Inflammatory macrophage (primary cell): ENCODE data around the gene VEZT.
"Not testable (repeated sequence)": the region's sequence is repeated elsewhere in the genome, so short reads cannot be mapped to it uniquely, and the experiment has no call there.

Experiments used
- DNase-seq, 2 donors: peaks; one replicate each; pipeline ENCODE4 v3.0.0-alpha.2; 2020 to 2022

The VEZT gene

DNA sequence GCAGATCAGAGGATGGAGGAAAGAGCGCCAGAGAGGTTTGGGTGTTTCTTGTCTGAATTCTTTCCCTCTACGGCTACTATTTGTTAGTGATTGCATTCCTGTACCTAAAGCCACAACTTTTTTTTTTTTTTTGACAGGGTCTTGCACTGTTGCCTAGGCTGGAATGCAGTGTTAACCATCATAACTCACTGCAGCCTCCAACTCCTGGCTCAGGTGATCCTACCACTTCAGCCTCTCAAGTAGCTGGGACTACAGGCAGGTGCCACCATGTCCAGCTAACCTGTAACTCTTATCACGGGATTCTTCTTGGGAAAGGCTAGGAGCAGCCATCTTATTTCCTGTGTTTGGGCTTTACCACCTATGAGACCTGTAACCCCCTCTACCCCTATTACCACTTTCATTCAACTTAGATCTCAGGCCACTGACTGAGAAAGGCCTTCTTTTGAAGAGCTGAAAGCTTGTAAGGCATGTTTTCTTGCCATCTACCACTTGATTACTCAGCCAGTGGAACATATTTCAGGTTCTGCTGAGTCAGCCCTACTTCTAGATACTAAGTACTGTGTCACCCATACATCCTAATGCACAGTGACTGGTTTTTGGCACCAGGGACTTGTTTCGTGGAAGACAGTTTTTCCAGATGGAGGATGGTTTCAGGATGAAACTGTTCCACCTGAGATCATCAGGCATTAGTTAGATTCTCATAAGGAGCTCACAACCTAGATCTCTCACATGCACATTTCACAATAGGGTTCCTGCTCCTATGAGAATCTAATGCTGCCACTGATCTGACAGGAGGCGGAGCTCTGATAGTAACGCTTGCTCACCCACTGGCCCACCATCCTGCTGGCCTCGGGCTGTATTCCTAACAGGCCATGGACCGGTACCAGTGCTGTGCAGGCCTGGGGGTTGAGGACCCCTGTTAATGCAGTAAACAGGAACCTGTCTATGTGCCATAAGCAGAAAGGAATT is 6.9 kb downstream of the VEZT start:
- DNase-seq: no peak

DNA sequence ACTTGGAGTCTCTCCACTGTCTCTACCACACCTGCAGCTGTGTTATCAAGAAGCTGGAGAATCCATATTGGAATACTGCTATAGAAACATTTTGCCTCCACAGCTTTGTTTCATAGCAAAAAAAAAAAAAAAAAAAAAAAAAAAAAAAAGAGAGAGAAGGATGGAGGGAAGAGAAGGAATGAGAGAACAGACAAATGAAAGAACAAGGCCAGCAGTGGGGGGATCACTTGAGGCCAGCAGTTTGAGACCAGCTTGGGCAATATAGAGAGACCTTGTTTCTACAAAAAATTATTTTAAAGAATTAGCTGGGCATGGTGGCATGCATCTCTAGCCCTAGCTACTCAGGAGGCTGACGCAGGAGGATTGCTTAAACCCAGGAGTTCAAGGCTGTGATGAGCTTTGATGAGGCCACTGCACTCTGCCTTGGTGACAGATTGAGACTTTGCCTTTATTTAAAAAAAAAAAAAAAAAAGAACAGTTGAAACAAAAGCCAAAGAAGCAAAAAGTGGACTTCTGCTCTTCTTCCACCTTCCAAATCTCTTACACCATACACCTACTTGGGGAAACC is 8.1 kb downstream of the VEZT start:
- no peak for DNase-seq

DNA sequence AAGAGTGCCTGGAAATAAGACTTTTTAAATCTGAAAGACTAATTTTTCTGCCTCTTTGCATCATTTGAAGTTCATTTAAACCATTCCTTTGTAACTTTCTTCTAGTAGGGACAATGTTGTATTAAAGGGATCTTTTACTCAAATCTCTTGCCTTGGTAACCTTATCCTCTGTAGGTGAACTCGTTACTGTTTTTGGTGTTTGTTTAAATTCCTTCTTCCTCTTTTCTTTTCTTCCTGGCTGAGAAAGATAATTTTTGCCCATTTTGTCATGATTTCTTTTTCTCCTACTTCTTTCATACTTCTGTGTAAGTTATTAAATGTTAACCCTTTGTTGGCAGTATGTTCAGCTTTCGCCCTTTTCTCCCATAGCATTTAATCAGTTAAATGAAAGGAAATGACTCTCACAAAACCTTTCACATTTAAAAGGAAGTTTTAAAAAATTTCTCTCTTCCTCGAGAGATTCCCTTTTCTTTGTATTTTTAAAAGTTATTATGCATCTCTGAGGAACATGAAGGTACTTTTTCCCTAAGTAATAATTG is 10.3 kb downstream of the VEZT start:
- no peak for DNase-seq

DNA sequence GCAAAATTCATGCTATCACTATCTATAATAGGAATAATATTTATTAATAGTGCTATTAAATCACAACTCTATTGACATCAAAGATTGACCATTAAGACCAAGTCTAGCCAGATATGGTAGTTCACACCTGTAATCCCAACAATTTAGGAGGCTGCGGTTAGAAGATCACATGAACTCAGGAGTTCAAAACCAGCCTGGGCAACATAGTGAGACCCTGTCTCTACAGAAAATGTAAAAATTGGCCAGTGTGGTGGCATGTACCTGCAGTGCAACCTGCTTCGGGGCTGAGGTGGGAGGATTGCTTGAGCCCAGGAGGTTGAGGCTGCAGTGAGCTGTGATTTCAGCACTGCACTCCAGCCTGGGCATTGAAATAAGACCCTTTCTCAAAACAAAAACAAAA is 11.0 kb downstream of the VEZT start:
- DNase-seq: no peak

DNA sequence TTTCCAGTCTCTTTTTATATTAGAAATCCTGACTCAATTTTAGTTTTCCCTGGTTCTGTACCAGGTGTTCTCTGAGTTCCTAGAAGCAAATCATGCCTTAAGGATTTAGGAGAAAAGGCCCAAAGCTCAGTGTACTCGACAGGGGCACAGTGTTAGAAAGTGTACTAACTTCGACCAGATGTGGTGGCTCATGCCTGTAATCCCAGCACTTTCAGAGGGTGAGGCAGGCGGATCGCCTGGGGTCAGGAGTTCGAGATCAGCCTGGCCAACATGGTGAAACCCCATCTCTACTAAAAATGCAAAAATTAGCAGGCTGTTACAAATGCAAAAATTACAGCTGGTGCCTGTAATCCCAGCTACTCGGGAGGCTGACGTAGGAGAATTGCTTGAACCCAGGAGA is 12.0 kb downstream of the VEZT start:
- no peak for DNase-seq

DNA sequence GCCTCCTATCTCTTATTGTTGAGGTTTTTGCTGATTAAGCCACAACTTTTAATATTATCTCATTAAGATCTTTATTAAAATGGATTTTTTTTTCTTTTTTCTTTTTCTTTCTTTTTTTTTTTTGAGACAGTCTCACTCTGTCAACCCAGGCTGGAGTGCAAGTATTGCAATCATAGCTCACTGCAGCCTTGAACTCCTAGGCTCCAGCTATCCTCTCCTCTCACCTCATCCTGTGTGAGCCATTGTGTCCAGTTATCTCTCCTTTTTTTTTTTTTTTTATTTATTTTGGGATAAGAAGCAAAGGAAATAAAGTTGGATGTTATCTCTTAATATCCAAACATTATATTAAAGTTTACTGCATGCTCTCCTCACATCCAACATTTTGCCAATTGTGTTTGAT is 12.7 kb downstream of the VEZT start:
- DNase-seq: no peak

DNA sequence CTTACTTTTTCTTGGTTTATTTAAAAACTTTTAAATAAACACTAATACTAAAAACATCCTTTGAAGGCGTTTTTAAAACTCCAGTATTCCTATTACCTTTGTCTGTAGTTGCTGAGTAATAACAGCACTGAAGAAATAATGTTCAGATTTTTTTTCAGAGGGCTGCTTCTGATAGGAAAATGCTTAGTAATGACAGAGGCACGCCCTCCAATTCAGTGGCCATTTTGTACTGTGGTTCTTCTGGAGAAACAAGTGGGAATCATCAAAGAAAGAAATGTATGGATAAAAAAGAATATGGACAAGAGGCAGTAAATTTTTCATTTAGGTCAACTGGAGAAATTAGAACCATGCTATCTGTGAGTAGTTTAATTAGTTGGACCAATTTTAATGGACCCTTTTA is 13.6 kb downstream of the VEZT start:
- DNase-seq: no peak

DNA sequence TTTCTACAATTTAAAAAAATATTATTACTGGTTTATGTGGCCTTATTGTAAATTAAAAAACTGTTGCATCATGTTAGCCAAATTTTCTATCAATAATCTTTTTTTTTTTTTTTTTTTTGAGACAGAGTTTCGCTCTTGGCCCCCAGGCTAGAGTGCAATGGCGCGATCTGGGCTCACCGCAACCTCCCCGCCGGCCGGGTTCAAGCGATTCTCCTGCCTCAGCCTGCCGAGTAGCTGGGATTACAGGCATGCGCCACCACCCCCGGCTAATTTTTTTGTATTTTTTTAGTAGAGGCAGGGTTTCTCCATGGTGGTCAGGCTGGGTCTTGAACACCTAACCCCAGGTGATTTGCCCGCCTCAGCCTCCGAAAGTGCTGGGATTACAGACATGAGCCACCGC is 16.6 kb downstream of the VEZT start:
- not testable (repeated sequence) for DNase-seq

DNA sequence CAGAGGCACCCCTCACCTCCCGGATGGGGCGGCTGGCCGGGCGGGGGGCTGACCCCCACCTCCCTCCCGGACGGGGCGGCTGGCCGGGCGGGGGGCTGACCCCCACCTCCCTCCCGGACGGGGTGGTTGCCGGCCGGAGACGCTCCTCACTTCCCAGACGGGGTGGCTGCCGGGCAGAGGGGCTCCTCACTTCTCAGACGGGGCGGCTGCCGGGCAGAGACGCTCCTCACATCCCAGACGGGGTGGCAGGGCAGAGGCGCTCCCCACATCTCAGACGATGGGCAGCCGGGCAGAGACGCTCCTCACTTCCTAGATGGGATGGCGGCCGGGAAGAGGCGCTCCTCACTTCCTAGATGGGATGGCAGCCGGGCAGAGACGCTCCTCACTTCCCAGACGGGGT is 18.0 kb downstream of the VEZT start:
- not testable (repeated sequence) for DNase-seq

DNA sequence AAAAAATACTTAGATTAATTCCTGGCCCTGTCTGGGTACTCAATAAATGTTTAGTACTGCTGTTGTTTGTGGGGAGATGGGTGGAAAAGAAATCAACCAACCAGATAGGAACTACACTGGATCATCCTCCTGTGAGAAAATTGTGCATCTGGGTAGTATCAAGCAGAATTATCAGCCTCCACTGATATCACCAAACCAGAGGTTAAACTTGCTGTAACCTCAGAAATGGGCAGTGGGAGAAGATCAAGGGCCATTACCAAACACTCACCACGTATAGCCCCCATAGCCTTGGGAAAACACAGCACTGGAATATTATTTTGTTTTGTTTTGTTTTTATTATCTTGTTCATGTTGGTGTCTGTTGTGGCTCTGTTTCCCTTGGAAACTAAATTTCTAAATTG is 19.7 kb downstream of the VEZT start:
- DNase-seq: no peak

DNA sequence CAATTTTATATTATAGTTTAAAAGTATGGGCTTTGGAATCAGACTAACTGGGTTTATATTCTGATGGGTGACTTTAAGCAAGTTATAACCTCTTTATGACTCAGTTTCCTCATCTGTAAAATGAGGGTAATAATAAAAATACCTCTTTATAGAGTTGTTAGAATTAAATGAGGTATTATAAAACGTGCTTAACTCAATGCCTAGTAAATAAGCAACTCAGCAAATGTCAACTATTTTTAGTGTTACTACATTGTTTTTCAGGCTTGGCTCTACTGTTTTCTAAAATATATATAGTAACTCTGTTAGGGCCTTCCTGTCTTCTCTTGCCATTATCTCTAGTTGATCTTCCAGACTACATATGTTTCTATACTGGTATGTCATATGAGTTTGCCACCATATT is 20.5 kb downstream of the VEZT start:
- DNase-seq: no peak

DNA sequence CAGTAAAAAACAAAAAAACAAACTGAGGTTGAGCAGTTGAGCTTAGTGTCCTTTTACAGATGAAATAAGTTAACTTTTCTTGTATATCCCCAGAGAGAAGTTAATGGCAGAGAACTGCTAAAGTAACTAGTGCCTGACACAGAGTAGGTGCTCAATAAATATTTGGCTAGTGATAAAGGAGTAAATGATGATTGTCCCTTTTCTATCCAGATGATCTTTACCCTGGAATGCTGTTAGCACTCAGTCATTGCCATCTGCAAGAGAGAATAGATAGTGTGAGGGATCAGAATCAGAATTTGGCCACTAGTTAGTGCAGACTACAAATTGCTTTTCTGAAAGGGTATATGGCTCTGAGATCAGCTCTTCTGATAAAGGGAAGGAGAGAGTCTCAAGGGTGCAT is 21.6 kb downstream of the VEZT start:
- DNase-seq: no peak

DNA sequence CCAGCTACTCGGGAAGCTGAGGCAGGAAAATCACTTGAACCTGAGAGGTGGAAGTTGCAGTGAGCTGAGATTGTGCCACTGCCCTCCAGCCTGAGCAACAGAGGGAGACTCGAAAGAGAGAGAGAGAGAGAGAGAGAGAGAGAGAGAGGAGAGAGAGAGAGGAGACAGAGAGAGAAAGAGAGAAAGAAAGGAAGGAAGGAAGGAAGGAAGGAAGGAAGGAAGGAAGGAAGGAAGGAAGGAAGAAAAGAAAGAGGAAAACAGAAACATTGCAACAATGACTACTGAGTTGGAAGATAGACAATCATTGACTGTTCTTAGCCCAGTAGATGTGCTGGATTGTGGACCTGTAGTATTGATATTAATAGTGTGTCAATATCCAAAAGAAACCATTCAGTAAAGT is 22.2 kb downstream of the VEZT start:
- not testable (repeated sequence) for DNase-seq

DNA sequence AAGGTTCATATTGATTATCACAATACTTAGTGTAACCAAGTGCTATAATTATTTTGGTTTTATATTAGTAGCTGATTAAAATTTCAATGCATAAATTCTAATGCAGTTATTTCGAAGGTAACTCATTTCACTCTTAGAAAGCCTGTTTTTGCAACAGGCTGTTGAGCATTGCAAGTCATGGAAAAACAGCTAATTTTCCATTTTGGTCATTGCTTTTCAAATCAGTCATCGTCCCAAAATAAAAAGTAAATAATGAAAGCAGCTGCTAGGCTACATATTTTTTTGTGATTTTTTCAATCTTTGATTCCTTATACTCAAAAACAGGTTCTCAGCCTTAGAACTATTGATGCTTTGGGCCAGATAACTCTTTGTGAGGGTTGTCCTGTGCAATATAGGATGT is 22.9 kb downstream of the VEZT start:
- no peak for DNase-seq

DNA sequence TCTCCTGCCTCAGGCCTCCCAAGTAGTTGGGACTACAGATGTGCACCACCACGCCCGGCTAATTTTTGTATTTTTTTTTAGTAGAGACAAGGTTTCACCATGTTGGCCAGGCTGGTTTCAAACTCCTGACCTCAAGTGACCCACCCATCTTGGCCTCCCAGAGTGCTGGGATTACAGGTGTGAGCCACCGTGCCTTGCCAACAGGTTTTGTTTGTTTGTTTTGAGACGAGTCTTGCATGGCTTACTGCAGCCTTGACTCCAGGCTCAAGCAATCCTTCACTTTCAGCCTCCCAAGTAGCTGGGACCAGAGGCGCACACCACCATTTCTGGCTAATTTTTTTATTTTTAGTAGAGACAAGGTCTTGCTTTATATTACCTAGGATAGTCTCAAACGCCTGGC is 23.5 kb downstream of the VEZT start:
- DNase-seq: not testable (repeated sequence)

DNA sequence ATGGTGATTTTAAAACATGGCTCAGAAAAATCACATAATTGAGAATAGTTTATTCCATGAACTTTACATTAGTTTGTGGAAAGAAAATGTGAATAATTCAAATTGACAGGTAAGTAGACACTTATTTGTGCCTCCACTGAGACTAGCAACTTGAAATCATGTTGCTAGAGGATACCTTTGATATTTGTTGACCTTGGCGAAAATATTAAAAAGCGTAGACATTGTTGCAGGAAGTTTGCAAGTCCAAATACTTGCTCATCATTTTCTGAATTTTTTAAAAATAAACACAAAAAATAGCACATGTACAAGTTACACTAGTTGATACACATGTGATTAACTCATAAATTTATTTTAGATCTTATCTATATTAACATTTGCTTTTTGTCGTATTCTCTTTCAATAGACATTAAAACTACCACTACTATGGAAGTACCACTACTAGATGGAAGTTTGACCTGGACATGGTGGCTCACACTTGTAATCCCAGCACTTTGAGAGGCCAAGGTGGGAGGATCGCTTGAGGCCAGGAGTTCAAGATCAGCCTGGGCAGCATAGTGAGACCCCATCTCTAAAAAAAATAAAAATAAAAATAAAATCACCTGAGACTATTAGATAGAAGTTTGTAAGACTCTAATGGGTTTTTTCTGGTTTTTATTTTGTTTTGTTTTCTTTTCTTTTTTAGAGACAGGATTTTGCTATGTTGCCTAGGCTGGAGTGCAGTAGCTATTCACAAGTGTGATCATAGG is 24.3 kb downstream of the VEZT start:
- no peak for DNase-seq

DNA sequence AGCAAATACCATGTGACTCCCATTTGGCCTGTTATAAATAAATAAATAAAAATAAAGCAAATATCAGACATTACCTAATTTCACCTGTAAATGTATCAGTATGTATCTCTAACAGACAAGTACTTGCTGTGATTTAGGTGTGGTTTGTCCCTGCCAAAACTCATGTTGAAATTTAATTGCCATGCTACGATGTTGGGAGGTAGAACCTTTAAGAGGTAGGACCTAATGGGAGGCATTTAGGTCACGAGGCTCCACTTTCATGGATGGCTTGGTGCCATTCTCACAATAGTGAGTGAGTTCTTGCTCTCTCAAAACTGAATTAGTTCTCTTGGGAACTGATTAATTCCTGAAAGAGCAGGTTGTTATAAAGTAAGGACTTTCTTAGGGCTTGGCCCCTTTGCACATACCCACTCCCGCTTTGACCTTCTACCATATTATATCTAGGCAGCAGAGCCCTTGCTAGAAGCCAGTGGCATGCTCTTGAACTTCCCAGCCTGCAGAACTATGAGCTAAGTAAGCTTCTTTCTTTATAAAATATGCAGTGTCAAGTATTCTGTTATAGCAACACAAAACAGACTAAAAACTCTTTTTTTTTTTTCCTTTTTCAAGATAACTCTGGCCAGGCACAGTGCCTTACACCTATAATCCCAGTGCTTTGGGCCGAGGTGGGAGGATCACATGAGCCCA is 26.0 kb downstream of the VEZT start:
- no peak for DNase-seq

DNA sequence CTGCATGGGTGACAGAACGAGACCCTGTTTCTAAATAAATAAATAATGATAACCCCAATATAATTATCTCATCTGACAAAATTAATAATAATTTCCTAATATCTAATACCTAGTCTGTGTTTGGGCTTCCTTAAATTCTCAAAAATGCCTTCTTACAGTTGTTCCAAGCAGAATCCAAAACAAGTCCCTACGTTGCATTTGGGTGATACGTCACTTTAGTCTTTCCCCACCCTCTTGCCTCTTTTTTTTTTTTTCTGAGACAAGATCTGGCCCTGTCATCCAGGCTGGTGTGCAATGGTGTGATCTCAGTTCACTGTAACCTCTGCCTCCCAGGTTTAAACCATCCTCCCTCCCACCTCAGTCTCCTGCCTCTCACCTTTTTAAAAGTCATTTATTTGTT is 26.7 kb downstream of the VEZT start:
- DNase-seq: no peak

DNA sequence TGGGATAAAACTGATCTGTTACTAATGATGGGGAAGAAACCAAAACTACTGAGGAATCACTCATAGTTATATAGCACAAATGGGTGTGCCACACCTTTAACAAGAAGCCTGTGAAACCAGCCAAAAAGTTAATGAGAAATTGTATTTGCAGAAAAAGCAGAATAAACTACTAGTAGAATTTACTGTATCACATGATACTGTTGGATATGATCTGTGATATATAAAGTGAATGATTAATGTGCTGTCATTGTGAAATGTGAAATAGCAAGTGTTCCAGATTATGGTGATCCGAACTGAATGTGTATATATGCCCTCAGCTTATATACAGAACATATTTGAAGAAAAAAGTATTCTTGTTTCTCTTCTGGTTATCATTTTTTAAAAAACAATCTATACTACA is 30.5 kb downstream of the VEZT start:
- no peak for DNase-seq

DNA sequence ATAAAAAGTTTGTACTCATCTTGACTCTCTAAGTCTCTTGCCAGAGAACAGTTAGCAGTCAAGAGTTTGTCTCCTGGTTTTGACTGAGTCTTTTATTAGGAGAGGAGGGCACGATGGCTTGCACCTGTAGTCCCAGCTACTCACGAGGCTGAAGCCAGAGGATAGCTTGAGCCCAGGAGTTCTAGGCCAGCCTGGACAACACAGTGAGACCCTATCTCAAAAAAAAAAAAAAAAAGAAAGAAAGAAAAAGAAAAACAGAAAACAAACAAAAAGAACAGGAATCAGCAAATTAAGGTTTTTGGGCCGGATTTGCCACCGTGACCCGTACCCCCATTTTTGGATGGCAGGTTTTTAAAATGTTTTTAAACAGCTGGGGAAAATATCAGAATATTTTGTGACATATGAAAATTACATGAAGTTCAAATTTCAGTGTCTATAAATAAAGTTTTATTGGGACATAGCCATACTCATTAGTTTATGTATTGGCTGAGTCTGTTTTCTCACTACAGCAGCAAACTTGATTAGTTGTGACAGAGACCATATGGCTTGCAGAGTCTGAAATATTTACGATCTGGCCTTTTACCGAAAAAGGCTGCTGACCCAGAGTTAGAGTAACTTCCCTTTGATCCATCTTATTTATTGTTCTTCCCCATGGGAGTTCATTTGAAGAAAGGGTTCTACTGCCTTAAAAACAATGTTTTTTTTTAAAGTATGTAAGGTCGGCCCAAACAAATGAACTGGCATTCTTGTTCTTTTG is 31.2 kb downstream of the VEZT start:
- no peak for DNase-seq

DNA sequence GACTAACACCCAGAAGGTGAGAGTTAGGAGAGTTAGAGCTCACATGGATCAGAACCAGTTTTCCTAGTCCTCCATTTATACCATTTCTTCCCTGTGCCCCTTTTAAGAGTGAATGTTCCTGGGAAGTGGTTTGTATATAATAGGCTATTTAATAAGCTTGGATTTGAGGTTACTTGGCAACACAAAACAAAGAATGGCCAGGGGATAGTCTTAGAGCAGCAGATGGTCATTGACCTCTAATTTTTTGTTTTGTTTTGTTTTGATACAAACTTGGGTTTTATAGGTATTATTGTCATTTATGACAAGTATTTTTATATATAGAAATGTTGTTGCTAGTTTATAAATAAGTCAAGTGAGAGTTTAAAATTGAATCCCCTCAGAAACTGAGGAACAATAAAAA is 35.8 kb downstream of the VEZT start:
- no peak for DNase-seq

DNA sequence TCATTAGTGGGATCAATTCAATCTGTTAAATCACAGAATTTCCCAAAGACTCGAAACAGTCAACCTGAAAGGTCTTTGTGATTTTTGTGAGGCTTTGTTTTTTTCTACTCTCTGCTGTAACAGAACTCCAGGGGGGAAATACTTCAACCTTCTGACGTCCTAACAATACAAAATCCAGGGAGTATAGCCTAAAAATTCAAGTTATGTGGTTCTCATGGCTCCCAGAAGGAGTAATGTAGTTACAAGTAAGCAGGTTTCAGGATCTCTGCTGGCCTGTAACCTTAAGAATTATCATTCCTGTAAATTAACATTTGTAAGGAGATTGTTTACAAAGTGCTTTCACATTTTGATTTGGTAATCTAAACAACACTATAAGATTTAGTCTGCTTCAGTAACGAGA is 39.9 kb downstream of the VEZT start:
- no peak for DNase-seq
